Hematopoietic multipotent progenitor cell treated with erythropoietin and hydrocortisone succinate and interleukin-3 and kit ligand, for 4 days (in vitro differentiated cells): ENCODE results near the gene AMOT.
A peak's percentile ranks its signal among the peaks of the same experiment; 100 is the strongest.
"Not testable (repeated sequence)": the region's sequence is repeated elsewhere in the genome, so short reads cannot be mapped to it uniquely, and the experiment has no call there.

ENCODE experiments used
- DNase-seq: peaks from one replicate; pipeline ENCODE4 v3.0.0-alpha.2; 2015

Gene AMOT, protein sequence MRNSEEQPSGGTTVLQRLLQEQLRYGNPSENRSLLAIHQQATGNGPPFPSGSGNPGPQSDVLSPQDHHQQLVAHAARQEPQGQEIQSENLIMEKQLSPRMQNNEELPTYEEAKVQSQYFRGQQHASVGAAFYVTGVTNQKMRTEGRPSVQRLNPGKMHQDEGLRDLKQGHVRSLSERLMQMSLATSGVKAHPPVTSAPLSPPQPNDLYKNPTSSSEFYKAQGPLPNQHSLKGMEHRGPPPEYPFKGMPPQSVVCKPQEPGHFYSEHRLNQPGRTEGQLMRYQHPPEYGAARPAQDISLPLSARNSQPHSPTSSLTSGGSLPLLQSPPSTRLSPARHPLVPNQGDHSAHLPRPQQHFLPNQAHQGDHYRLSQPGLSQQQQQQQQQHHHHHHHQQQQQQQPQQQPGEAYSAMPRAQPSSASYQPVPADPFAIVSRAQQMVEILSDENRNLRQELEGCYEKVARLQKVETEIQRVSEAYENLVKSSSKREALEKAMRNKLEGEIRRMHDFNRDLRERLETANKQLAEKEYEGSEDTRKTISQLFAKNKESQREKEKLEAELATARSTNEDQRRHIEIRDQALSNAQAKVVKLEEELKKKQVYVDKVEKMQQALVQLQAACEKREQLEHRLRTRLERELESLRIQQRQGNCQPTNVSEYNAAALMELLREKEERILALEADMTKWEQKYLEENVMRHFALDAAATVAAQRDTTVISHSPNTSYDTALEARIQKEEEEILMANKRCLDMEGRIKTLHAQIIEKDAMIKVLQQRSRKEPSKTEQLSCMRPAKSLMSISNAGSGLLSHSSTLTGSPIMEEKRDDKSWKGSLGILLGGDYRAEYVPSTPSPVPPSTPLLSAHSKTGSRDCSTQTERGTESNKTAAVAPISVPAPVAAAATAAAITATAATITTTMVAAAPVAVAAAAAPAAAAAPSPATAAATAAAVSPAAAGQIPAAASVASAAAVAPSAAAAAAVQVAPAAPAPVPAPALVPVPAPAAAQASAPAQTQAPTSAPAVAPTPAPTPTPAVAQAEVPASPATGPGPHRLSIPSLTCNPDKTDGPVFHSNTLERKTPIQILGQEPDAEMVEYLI

DNA sequence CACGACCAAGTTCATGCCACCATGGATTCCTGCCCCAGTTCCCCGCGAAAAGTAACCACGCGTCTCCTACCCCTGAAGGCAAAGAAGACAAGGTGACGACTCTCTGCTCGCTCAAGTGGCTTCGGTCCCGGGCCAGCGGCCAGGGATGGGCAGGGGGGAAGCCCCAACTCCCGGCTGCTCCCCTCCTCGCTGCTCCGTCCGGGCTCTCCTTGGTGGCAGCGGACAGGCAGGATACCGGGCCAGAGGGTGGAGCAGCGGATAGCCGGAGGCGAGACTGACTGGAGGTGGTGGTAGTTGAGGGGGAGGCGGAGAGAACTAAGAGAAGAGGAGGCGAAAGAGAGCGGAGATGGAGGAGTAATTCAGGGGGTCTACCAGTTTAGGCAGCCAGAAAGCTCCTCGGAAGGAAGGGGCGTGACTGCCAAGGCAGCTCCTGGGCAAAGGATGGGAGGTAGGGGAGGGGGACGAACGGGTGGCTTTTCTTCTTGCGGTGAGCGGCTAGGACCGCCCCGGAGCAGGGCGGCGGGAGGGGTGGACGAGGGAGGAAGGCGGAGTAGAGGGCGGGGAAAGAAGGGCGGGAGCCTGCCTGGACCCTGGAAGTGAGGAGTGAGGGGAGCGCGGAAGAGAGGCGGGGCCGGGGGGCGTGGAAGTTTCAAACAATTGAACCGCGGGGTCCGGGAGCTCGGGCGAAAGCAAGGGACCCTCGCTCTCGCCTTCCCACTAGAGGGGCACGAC lies at the start of gene AMOT:
Gene AMOT (minus strand): TSS at position 450 of the 732 bp plus-strand sequence. CDS start 17,705 bp downstream, outside the sequence.
- peak; percentile 86 for DNase-seq

DNA sequence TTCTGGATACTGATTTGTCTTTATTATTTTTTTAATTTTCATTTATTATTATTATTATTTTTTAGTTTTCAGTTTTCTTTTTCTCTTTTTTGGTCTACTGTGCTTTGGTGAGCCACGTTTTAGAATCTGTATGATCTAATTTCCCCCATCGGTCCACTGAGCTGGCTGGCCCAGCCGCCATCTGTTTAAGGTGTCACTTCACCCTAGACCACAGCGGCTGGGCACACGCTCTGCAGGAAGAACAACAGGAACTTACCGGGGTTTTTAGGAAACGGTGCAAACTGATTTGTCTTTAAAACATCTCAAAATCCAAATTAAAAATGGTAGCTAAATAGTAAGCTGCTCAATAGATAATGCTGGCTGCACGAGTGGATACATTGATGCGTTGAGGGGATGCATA lies 48.8 kb upstream of the AMOT start:
- DNase-seq: peak; percentile 15

DNA sequence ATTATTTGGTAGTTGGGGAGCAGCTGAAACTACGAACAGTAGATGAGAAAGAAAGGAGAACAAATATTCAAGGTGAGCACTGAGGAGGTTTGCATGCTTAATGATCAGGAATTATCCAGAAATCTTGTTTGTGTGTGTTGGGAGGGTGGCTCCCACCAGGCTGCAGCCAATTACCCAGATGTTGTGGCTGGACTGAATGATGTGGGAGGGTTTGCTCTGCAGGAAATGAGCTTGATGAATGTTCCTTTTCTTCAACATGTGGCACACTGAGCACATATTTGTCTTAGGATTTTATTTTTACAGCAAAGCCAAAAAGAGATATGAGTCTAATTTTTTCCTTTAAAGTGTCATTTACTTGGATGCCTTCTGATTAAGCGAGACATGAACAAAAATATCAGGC lies 48.3 kb upstream of the AMOT start:
- DNase-seq: peak; percentile 6

DNA sequence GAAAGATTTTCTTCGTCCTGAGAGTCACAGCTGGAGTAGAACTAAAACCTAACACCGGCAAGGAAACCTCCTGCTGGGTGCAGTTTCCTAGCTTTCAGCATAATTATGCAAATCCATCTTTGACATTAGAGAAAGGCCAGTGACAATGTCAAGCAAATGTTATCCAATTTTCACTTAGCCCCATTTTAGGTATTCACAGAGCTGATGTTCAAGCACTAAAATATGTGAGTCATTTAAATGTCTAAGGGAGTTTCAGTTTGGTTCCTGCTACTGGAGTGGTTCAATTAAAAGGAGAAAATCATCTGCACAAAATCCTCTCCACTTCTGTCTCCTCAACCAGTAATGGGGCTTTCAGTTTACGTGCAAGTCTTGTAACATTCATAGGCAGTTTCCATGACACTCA lies 37.1 kb upstream of the AMOT start:
- DNase-seq: no peak

DNA sequence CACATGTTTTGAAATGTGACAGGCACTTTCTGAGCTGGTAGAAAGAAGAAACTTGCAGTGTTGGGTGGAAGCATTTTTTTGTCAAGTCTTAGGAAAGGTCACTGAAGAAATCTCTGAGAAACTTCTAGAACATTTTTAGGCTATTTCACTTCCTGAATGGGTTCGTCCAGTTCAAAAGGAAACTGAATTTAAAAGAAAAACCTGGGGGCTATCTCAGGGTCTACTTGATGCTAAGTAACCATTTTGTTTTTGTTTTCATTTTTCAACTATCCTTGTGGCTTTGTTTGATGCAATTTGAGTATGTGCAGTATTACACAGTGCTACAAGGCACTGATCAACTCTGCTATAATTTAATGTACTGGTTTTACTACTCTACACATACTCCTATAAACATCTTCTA lies 34.0 kb upstream of the AMOT start:
- no peak for DNase-seq

DNA sequence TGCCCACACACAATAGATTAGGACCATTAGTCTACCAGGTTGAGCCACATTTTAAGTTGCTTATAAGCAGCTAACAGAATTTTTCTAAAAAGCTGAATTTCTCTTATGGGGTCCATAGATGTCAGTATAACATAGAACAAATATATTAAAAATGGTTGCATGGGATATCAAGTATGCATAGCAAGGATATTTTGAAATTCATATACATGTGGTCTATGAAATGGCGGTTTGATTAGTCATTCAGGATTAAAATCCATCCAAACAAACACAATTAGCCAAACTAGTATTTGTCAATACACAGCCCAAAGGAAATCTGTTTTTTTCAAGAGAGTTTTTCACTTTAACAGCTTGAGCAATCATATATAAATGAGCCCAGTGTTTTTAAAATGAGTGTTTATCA lies 33.5 kb upstream of the AMOT start:
- peak; percentile 36 for DNase-seq

DNA sequence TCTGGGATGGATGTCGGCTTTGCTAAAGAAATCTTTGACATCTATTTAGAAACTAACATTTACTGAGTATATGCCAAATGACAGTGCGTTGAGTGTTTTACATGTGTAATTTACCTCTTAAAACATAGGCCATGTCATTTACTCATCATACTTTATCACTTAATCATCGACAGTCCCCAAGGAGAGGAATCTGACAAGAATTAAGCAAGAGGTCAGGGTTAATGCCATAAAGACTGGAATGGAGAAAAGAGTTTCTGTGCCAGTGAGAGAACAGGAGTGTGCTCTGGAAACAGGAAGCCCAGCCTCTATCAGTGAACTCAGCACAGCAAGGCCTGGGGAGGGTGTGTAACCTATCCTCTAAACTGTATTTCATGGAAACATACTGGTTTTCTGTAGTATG lies 28.0 kb upstream of the AMOT start:
- DNase-seq: no peak

DNA sequence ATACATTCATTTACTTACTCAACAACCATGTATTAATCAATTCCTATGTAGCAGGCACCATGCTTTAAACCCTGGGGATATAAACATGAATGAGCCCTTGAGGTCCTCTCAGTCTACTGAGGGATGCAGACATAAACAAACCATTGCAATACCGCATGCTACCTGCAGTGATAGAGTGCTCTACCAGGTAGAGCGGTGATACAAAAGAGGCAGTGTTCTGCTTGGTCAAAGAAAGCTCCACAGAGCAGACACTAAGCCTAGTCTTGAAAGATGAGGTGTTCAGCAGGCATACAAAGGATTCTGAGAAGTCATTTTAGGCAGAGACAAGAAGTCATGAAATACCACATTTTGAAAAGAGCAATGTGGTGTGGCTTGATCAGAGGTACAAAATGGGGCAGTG lies 26.9 kb upstream of the AMOT start:
- peak; percentile 3 for DNase-seq

DNA sequence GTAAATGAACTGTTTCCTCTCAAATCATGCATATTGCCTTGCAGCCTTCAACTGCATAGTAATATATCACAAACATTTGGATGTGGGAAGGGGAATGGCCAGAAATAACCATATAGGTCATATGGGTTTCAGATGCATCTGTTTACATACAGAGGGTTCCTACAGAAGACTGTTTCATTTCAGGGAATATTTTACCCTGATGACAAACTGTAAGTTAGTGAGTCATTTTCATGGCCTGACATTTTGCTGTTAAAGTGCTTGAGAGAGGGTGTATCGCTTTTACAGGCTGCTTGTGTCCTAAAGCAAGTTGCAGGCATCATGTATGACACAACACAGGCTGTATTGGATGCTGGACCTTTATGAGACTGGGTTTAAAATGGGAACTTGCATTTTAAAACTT lies 25.5 kb upstream of the AMOT start:
- no peak for DNase-seq

DNA sequence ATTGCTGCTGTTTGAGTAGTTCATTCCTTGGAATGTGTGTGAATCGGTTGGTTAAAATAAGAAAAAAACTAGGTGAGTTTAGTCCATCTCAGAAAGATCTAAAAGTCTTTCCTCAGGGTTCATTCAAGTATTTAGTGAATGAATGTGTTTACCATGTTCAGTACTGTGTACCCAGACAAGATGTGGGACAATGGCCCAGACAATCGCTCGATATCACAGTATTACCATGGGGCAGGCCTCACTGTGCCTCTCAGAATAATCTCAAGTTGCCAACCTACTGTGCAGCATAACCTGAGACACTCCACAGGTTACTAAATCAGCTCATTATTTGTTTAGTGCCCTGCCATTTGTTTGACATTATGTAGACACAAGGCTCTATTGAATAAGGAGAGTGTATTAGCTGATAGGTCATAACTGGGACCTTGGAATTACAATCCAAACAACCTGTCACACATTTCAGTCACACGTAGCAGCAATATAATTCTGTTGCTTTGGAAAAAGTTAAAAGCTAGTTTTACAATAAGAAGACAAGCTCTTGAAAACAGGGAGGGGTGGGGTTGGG lies 24.9 kb upstream of the AMOT start:
- no peak for DNase-seq

DNA sequence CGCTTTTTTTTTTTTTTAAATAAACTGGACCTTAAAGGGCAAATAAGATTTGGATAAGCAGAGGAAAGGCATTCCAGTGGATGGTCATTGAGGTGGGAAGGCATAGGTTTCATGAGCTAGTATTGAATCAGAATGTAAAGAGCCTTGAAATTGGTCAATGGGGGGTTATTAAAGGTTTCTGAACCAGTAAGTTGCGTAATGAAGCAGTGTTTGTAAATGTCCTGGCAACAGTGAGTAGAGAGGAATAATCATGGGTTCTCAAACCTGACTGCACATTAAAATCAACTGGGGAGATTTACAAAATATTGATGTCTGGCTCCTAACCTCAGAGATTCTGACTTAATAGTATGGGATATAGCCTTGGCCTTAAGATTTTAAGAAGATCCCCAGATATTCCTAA lies 23.2 kb upstream of the AMOT start:
- DNase-seq: no peak

DNA sequence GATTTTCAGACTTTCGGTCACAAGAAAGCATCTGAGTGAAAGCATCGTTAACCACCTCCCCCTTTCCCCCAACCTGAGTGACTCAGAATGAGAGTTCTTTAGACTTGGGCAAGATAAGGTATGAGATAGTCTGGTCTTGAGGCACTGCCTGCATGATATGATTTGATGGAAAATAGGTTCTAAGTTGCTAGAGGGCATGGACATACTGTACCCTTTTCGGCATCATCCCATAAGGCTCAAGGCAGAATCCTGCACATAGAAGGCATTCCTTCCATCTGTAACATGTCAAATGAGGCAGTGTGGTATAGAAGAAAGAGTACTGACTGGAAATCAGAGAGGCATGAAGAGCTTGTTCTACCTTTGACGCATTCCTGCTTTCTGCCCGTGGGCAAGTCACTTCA lies 16.8 kb upstream of the AMOT start:
- no peak for DNase-seq

DNA sequence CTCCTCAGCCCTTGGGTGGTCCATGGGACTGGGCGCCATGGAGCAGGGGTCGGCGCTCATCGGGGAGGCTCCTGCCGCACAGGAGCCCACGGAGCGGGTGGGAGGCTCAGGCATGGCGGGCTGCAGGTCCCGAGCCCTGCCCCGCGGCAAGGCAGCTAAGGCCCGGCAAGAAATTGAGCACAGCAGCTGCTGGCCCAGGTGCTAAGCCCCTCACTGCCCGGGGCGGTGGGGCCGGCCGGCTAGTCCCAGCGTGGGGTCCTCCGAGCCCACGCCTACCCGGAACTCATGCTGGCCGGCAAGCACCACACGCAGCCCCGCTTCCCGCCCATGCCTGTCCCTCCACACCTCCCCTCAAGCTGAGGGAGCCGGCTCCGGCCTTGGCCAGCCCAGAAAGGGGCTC lies 14.3 kb upstream of the AMOT start:
- not testable (repeated sequence) for DNase-seq

DNA sequence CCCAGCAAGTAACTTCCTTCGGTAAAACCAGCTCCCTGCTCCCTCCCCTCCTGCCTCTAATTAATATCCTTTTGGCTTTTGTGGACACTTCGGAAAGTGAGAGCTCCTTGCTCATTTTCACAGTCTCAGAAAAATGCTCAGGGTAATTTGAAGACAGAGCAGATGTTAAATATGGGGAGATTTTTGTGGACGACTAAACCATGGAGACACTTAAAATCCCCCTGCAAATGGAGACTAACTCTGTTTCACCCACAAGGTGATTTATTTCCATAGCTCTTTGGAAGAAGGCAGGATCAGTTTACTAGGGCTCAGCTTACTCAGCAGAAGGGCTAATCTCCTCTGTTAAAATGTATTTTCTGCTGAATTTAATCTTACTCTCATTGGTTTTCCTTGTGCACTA lies 12.2 kb upstream of the AMOT start:
- DNase-seq: no peak

DNA sequence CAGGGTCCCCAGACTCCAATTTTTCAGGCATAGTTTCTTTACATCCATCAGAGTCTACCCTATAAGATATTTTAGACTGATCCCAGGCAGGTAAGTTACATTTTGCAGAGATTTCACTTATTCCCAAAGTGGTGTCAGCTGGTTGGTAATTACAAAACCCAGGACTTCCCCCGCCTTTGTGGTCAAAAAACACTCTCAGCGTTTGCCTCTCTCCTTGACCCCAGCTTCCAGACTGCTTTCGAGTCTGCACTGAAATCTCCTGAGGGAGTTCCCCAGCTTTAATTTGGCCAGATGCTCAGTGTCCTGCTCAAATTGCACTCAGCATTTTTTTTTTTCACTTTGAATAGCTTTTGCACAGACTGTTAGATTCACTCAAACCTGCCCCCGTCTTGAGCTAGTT lies 11.2 kb upstream of the AMOT start:
- no peak for DNase-seq

DNA sequence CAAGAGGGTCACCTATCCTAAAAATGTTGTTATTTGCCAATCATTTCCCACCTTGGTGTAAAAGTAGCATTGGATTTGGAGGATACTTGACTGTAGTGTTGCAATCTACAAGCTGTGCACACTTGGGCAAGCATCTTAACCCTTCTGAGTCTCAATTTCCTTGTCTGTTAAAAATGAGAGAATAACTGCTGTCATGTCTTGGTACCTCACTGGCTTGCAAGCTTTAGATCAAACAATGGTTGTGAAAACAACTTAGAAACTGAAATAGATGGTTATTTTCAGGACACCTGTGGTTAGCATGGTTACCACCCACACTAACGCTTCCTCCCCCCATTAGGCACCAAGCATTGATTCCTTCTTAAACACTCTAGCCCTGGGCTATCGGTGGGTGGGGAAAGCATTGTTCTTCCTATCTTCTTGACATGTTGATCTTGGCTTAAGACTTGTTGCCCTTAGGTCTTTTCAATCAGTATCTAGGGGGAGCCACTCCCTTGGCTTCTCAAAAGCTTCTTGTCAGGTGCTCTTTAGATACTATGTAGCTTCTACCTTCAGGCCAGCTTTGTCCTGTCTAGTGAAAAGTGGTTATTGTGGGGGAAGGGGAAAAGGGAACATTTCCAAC lies 10.6 kb upstream of the AMOT start:
- DNase-seq: no peak

DNA sequence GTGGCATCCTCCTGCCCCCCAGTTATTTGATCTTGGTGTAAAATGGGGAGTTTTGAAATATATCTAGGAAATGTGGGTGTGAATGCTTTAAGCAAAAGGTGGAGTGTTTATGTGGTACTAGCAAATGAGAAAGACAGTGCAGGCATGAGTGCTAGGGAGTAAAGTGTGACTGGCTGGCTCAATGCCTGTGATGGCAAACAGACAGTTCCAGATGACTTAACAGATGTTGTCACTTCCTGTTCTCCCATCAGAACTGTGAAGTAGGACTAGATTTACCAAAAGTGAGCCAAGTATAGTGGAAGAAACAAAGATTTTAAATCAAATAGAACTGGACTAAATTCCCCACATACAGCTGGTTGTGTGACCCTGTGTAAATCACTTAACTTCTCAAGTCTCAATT lies 8.4 kb upstream of the AMOT start:
- peak; percentile 5 for DNase-seq

DNA sequence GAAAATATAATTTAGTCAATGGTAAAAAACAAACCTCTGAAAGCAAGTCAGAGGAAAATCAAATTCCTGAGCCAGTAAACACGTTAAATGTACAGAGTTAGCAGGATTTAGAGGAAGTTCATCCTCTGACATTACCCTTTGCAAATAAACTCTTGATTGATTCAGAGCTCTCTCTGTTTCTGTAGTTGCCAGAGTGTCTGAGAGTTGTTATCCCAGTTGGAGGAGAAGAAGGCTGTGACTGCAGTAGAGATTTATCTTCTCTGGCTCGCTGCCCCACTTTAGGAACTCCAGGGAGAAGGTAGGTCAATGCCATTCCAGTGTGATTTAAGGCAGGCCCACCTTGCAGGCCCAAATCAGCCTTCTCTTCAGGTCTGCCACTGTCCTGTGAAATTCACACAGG lies 6.2 kb upstream of the AMOT start:
- DNase-seq: no peak

DNA sequence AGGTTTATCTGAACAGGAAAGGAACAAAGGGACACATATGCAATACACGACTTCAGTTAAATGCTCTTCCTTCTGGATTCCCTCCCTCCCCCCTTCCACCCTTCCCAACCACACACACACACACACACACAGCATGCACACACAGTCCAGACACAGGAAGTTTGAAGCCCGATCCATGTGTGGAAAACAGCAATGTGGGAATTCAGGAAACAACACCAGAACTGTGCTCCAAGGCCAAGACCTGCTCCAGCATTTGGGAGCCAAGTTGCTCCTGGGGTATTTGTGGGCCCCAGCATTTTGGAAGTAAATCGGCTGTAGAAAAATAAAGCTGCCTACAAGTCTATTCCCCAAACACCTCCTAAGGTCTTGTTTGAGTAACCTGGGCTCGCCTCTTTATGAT lies 5.6 kb upstream of the AMOT start:
- DNase-seq: no peak

DNA sequence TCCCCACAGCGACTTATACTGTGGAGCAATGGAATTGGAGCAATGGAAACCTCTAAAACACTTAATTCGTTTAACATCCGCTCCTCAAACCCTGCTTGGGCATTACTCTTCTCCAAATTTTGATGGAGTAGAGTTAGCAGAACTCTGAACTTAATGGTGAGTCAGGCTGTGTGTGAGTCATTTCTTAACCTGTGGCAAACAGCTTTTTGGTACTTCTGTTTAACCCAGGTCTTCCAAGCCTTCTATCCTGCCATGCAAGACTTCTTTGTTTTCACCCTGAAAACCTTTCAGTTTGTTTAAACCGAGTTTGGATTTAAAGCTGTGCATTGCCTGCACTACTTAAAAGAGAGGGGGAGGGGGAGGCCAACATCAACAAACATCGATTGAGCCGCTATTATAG lies 3.6 kb upstream of the AMOT start:
- no peak for DNase-seq

DNA sequence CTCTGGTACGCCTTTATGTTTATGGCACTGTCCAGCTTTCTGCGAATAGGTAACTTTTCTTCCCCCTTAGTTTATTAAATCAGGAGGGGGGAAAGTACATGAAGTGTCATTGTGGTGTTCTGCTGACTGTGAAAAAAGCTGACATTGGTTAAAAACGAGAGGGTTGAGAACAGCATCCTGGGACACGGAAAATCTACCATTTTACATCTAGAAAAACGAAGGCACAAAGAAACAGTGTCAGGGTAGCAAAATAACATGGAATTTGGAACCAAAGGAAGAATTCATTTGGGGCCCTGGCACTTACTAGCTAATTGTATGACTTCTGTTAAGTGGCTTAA lies 1.2 kb upstream of the AMOT start:
- no peak for DNase-seq

DNA sequence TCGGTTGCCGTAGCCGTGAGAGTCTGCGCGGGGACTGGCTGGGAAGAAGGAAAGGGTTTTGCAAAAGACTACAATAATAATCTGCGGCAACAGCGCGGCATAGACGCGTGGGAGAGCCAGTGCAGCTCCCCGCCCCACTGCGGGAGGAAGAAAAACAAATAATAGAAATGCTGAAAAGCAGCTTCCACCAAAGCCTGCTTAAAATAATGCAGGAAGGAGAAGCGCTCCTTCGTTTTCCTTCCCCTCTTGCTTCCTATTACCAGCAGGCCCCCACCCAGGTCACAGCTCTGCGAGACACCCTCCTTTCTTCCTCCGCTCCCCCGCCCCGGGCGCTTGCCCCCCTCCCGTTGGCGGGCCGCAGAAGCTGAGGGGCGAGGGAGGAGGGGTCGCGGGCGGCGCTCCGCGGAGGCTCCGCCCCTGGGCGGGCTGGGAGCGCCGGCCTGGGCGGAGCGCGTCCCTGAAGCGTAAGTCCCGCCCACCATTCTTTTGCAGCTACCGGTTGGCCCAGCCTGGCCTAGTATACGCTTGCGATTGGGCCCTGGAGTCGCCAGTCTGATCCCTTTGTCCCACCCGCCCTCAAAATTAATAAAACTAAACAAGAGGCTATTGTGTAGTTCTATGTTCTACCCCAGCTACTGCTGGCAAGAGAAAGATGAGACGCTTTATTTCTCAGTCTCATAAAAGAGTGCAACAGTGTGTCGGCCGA lies 636 bp upstream of the AMOT start:
- peak; percentile 92 for DNase-seq
